ENCODE data around the gene NFX1.
"Not testable (repeated sequence)": the region's sequence is repeated elsewhere in the genome, so short reads cannot be mapped to it uniquely, and the experiment has no call there.

NFX1 gene

GRCh38 chr9:33364127-33364526 lies 73.8 kb downstream of the NFX1 start:
- DNase-seq (ENCODE audit: low read depth), result no peak

- DNase-seq (ENCODE audit: low read depth), result not testable (repeated sequence)
Observed at GRCh38 chr9:33364814-33365213, 74.5 kb downstream of the NFX1 start.

GRCh38 chr9:33366979-33367480 lies 76.7 kb downstream of the NFX1 start:
- DNase-seq (ENCODE audit: low read depth), result no peak

GRCh38 chr9:33372900-33373299 lies 82.6 kb downstream of the NFX1 start:
- no peak for DNase-seq (ENCODE audit: low read depth)

- DNase-seq (ENCODE audit: low read depth), result no peak
Observed at GRCh38 chr9:33374190-33374589, 83.9 kb downstream of the NFX1 start.

- peak; percentile 51 for DNase-seq (ENCODE audit: low read depth)
Observed at GRCh38 chr9:33374634-33375237, 84.4 kb downstream of the NFX1 start.

GRCh38 chr9:33375238-33375840 lies 85.0 kb downstream of the NFX1 start:
- no peak for DNase-seq (ENCODE audit: low read depth)

GRCh38 chr9:33375841-33376321 lies 85.6 kb downstream of the NFX1 start:
- no peak for DNase-seq (ENCODE audit: low read depth)

- no peak for DNase-seq (ENCODE audit: low read depth)
Observed at GRCh38 chr9:33377089-33377715, 86.9 kb downstream of the NFX1 start.

- no peak for DNase-seq (ENCODE audit: low read depth)
Observed at GRCh38 chr9:33378121-33378795, 87.9 kb downstream of the NFX1 start.

GRCh38 chr9:33379666-33380389 lies 89.5 kb downstream of the NFX1 start:
- no peak for DNase-seq (ENCODE audit: low read depth)

- DNase-seq (ENCODE audit: low read depth), result no peak
Observed at GRCh38 chr9:33380390-33381094, 90.2 kb downstream of the NFX1 start.

GRCh38 chr9:33381231-33381791 lies 91.0 kb downstream of the NFX1 start:
- DNase-seq (ENCODE audit: low read depth), result no peak

- DNase-seq (ENCODE audit: low read depth), result not testable (repeated sequence)
Observed at GRCh38 chr9:33382397-33382796, 92.1 kb downstream of the NFX1 start.

GRCh38 chr9:33383396-33383795 lies 93.1 kb downstream of the NFX1 start:
- not testable (repeated sequence) for DNase-seq (ENCODE audit: low read depth)

- not testable (repeated sequence) for DNase-seq (ENCODE audit: low read depth)
Observed at GRCh38 chr9:33385536-33385935, 95.2 kb downstream of the NFX1 start.

GRCh38 chr9:33385979-33386640 lies 95.8 kb downstream of the NFX1 start:
- not testable (repeated sequence) for DNase-seq (ENCODE audit: low read depth)

- not testable (repeated sequence) for DNase-seq (ENCODE audit: low read depth)
Observed at GRCh38 chr9:33386641-33386996, 96.3 kb downstream of the NFX1 start.

- DNase-seq (ENCODE audit: low read depth), result not testable (repeated sequence)
Observed at GRCh38 chr9:33386998-33387397, 96.7 kb downstream of the NFX1 start.

Measured in HS-27A (cell line).